ENCODE data around the gene GLT8D1. TPM values are rescaled to one million over a fixed set of nuclear protein-coding genes. Genes with fewer than 3 reads are reported as not detected.

GLT8D1 gene
- total and polyA plus RNA-seq, 4 donors, result 33.3 to 77.9 (median 56.7) TPM

DNA sequence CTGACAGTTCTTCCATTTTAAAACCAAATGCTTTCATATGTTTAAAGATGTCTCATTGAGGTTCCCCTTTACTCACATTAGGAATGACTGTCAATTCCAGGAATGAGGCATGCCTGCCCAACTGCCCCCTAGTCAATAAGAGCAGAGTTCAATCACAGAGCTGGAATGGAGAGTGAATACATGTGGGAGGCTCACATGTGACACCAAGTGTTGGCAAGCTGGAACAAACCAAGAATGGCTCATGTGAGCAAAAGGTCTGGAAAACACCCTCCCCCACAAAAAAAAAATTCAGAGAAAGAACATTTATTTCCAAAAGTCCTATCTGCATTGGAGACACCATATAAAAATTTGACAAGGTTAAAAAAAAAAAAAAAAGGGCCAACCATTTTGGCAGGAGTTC lies 23.6 kb downstream of the GLT8D1 start:
- Histone ChIP-seq H3K4me1 (ENCODE audit: control insufficient read depth in 4 of 4, insufficient read depth in 4 of 4, low read length in 3 of 4) (peaks cover 12 to 64% (median 54%) of the 10 kb centered on the region in 4 donors), H3K36me3 (ENCODE audit: control insufficient read depth in 4 of 4, insufficient read depth in 3 of 4, low read depth in 1 of 4, low read length in 3 of 4) (peaks cover under 1 to 13% (median 3%) of the 10 kb centered on the region in 4 donors), H3K27me3 (ENCODE audit: control insufficient read depth in 4 of 4, insufficient read depth in 4 of 4, low read length in 3 of 4) (no peaks in the 10 kb centered on the region), H3K27ac (ENCODE audit: low read depth in 1 of 2, low read length in 2 of 2) (peak overlapping the region; percentile 84 to 93), H3K9ac (ENCODE audit: low read depth in 1 of 2, low read length in 2 of 2) (peak overlapping the region in 1 of 2 donors; percentile 88), H3K4me3 (ENCODE audit: low read depth in 1 of 3, low read length in 3 of 3) (peak overlapping the region in 2 of 3 donors; percentile 12 to 19), H3K9me3 (ENCODE audit: control insufficient read depth in 4 of 4, low read length in 3 of 4) (no peaks in the 10 kb centered on the region)
- TF ChIP-seq FOXA1 (IDR thresholded peaks at IDR 0.05) (peak; percentile 91), GABPA (IDR thresholded peaks at IDR 0.05 in 1 of 2, conservative IDR thresholded peaks at IDR 0.05 in 1 of 2) (peak in 1 of 2 donors; percentile 62), RAD21 (IDR thresholded peaks at IDR 0.05) (peak; percentile 48 to 51), RXRA (IDR thresholded peaks at IDR 0.05) (peak; percentile 88 to 89), YY1 (IDR thresholded peaks at IDR 0.05) (peak; percentile 76), FOXA2 (IDR thresholded peaks at IDR 0.05) (peak; percentile 95), JUND (IDR thresholded peaks at IDR 0.05) (peak; percentile 70 to 82), TAF1 (conservative IDR thresholded peaks at IDR 0.05) (peak; percentile 31), HNF4G (IDR thresholded peaks at IDR 0.05) (peak; percentile 65), SP1 (IDR thresholded peaks at IDR 0.05) (peak; percentile 88), EGR1 (IDR thresholded peaks at IDR 0.05; ENCODE audit: low read depth in 2 of 2) (peak; percentile 15 to 78), NR2F2 (IDR thresholded peaks at IDR 0.05) (peak; percentile 8), HNF4A (conservative IDR thresholded peaks at IDR 0.05) (peak; percentile 94 to 95)
- TF ChIP-seq, protein P1, sequence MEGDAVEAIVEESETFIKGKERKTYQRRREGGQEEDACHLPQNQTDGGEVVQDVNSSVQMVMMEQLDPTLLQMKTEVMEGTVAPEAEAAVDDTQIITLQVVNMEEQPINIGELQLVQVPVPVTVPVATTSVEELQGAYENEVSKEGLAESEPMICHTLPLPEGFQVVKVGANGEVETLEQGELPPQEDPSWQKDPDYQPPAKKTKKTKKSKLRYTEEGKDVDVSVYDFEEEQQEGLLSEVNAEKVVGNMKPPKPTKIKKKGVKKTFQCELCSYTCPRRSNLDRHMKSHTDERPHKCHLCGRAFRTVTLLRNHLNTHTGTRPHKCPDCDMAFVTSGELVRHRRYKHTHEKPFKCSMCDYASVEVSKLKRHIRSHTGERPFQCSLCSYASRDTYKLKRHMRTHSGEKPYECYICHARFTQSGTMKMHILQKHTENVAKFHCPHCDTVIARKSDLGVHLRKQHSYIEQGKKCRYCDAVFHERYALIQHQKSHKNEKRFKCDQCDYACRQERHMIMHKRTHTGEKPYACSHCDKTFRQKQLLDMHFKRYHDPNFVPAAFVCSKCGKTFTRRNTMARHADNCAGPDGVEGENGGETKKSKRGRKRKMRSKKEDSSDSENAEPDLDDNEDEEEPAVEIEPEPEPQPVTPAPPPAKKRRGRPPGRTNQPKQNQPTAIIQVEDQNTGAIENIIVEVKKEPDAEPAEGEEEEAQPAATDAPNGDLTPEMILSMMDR (IDR thresholded peaks at IDR 0.05; ENCODE audit: low read depth, low read length, missing input control), result no peak
- TF ChIP-seq, protein P2, sequence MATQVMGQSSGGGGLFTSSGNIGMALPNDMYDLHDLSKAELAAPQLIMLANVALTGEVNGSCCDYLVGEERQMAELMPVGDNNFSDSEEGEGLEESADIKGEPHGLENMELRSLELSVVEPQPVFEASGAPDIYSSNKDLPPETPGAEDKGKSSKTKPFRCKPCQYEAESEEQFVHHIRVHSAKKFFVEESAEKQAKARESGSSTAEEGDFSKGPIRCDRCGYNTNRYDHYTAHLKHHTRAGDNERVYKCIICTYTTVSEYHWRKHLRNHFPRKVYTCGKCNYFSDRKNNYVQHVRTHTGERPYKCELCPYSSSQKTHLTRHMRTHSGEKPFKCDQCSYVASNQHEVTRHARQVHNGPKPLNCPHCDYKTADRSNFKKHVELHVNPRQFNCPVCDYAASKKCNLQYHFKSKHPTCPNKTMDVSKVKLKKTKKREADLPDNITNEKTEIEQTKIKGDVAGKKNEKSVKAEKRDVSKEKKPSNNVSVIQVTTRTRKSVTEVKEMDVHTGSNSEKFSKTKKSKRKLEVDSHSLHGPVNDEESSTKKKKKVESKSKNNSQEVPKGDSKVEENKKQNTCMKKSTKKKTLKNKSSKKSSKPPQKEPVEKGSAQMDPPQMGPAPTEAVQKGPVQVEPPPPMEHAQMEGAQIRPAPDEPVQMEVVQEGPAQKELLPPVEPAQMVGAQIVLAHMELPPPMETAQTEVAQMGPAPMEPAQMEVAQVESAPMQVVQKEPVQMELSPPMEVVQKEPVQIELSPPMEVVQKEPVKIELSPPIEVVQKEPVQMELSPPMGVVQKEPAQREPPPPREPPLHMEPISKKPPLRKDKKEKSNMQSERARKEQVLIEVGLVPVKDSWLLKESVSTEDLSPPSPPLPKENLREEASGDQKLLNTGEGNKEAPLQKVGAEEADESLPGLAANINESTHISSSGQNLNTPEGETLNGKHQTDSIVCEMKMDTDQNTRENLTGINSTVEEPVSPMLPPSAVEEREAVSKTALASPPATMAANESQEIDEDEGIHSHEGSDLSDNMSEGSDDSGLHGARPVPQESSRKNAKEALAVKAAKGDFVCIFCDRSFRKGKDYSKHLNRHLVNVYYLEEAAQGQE (IDR thresholded peaks at IDR 0.05), result peak; percentile 74
- TF ChIP-seq, protein P3, sequence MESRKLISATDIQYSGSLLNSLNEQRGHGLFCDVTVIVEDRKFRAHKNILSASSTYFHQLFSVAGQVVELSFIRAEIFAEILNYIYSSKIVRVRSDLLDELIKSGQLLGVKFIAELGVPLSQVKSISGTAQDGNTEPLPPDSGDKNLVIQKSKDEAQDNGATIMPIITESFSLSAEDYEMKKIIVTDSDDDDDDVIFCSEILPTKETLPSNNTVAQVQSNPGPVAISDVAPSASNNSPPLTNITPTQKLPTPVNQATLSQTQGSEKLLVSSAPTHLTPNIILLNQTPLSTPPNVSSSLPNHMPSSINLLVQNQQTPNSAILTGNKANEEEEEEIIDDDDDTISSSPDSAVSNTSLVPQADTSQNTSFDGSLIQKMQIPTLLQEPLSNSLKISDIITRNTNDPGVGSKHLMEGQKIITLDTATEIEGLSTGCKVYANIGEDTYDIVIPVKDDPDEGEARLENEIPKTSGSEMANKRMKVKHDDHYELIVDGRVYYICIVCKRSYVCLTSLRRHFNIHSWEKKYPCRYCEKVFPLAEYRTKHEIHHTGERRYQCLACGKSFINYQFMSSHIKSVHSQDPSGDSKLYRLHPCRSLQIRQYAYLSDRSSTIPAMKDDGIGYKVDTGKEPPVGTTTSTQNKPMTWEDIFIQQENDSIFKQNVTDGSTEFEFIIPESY (IDR thresholded peaks at IDR 0.05), result peak; percentile 76
- TF ChIP-seq, protein P4, sequence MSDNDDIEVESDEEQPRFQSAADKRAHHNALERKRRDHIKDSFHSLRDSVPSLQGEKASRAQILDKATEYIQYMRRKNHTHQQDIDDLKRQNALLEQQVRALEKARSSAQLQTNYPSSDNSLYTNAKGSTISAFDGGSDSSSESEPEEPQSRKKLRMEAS (IDR thresholded peaks at IDR 0.05), result peak; percentile 97
- TF ChIP-seq, protein P5, sequence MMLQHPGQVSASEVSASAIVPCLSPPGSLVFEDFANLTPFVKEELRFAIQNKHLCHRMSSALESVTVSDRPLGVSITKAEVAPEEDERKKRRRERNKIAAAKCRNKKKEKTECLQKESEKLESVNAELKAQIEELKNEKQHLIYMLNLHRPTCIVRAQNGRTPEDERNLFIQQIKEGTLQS (IDR thresholded peaks at IDR 0.05), result no peak
- no peak for DNase-seq (ENCODE audit: low spot score)

Measured in liver (tissue), 9 donors.